Heart left ventricle (tissue), 16 donors: Measurements from ENCODE around the gene DDX21. TPM values are rescaled to one million over a fixed set of nuclear protein-coding genes. Genes with fewer than 3 reads are reported as not detected.

Source experiments
- ATAC-seq, 4 donors: fragments of 200-7000 bp; cut with Tn5 transposase; one replicate each; pipeline ENCODE4 v1.9.1; 2020 to 2022; ENCODE audit warnings: moderate library complexity in 4 of 4, mild to moderate bottlenecking in 3 of 4, moderate number of reproducible peaks in 1 of 4
- DNase-seq, 5 donors: peaks; one replicate each; pipeline ENCODE4 v3.0.0-alpha.2; 2020
- H3K27ac ChIP-seq, 12 donors: fragments of 200-600 bp; sonication (generic) in 4 of 12; one replicate each; pipeline versions ENCODE4 v1.5.0 to v1.8.0; 2016 to 2022; ENCODE audit warnings: mild to moderate bottlenecking in 2 of 12
- H3K27me3 ChIP-seq, 9 donors: fragments of 200-600 bp; sonication (generic) in 2 of 9; one replicate each; pipeline versions ENCODE4 v1.5.1 to v1.8.0; 2016 to 2022; ENCODE audit warnings: mild to moderate bottlenecking in 3 of 9
- H3K36me3 ChIP-seq, 9 donors: fragments of 200-600 bp; sonication (generic) in 2 of 9; one replicate each; pipeline versions ENCODE4 v1.5.0 to v1.8.0; 2018 to 2022; ENCODE audit warnings: mild to moderate bottlenecking in 2 of 9
- H3K4me1 ChIP-seq, 12 donors: fragments of 200-600 bp; sonication (generic) in 4 of 12; one replicate each; pipeline versions ENCODE4 v1.5.0 to v1.8.0; 2016 to 2022; ENCODE audit warnings: mild to moderate bottlenecking in 3 of 12
- H3K4me3 ChIP-seq, 12 donors: fragments of 200-600 bp; sonication (generic) in 4 of 12; one replicate each; pipeline versions ENCODE4 v1.5.0 to v1.8.0; 2017 to 2022; ENCODE audit warnings: mild to moderate bottlenecking in 9 of 12, moderate library complexity in 4 of 12
- H3K9me3 ChIP-seq, 12 donors: fragments of 200-600 bp; sonication (generic) in 4 of 12; one replicate each; pipeline versions ENCODE4 v1.5.0 to v1.8.0; 2016 to 2022; ENCODE audit warnings: mild to moderate bottlenecking in 1 of 12
- POLR2A ChIP-seq, 2 donors: fragments of 450-650 bp; IDR thresholded peaks; one replicate each; pipeline ENCODE4 v1.6.1; 2017; ENCODE audit warnings: antibody characterized with exemption in 2 of 2, mild to moderate bottlenecking in 2 of 2, moderate library complexity in 2 of 2
- WGBS, 4 donors: extraction: QIAGEN DNeasy Blood & Tissue Kit in 2 of 4; methylation state at CpG; one replicate each; pipeline versions ENCODE4 v1.1.5 to v1.1.7; 2013 to 2018; 5-methylcytosine and 5-hydroxymethylcytosine counted together
- intact Hi-C, 10 donors: fragments of 100-400 bp; cut with DNase I; formaldehyde crosslinking; loops; one replicate each; pipeline versions ENCODE4 v1.11.1 to v1.14.2; 2022
- polyA plus RNA-seq, 2 donors: library from polyadenylated mRNA; stranded (reverse); fragments of 200-250 nt; gene quantifications; one replicate each; pipeline ENCODE4 v1.2.3, GENCODE V29; 2013
- total RNA-seq, 9 donors: library from RNA; depleted of rRNA in 2 of 9; stranded (reverse); fragments of >200 nt in 2 of 9; fragmentation: NEBNext Ultra II Directional in 3 of 9; extraction: Animal tissue kit (Norgen Biotek cat#: 25700) in 3 of 9; gene quantifications; one replicate each; pipeline versions ENCODE4 v1.1.0 to v1.2.4, GENCODE V29; 2016 to 2023
- TF ChIP-seq, protein P1 (sequence below), 12 donors: fragments of 200-600 bp; sonication (generic) in 4 of 12; IDR thresholded peaks; one replicate each; pipeline versions ENCODE4 v1.5.0 to v1.8.0; 2018 to 2022; ENCODE audit warnings: antibody characterized with exemption in 12 of 12, mild to moderate bottlenecking in 5 of 12
- donor health status: ischemic (EF 13 %, LVEDD 7.1; RV severe dilation, severe dysfunction).
- donor health status: healthy with polysubstance abuse.
- donor health status: DM: no; HTN: yes; CAD: no.
- donor health status: DM: no; HTN: no; CAD: no.
- donor health status: ischemic (EF 25% LVEDD 6.9; RV normal size, moderate dysfunction).
- donor health status: ischemic (EF 25% LVEDD 5.7; RV mildly dilated, moderate dysfunction).
- donor health status: healthy.
- donor health status: DM: yes; HTN: yes; CAD: no.
- donor health status: ischemic (EF 35%, LVEDD 5.7; RV mildly dilated, moderate dysfunction).
- donor health status: nonischemic (EF 11% LVEDD 7.7; RV severe dilation, severe dysfunction).
- donor health status: DM: yes; HTN: yes; CAD: no.
- donor health status: PGD.
- donor health status: ischemic (EF 29% LVEDD 5.4; RV normal size, mild dysfunction).
- donor health status: nonischemic (EF 23%, LVEDD 6.1; RV moderate dilation, normal function).

The DDX21 gene
- total and polyA plus RNA-seq, 11 donors = 8.0 to 40.2 (median 26.2) TPM

DNA sequence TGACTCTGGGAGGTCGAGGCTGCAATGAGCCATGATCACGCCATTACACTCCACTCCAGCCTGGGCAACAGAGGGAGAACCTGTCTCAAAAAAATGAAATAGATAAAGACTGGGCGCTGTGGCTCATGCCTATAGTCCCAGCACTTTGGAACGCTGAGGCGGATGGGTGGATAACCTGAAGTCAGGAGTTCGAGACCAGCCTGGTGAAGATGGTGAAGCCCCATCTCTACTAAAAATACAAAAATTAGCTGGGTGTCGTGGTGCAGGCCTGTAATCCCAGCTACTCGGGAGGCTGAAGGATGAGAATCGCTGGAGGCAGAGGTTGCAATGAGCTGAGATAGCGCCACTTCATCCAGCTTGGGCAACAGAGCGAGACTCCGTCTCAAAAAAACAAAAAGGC is 1.1 kb upstream of the DDX21 start:
- Histone ChIP-seq H3K36me3 (peaks cover 0 to 34% (median 25%) of the 10 kb centered on the region in 9 donors), H3K9me3 (no peaks in the 10 kb centered on the region), H3K4me3 (peak overlapping the region in 7 of 12 donors; percentile 76 to 96 (median 92)), H3K27ac (peak overlapping the region in 2 of 12 donors; percentile 70 to 81), H3K4me1 (peaks cover 4 to 34% (median 21%) of the 10 kb centered on the region in 12 donors), H3K27me3 (no peaks in the 10 kb centered on the region)
- 89 to 95% (median 92%) methylated on average over 12 of the region's 12 CpGs for WGBS, 4 donors
- ATAC-seq = no peak
- no peak for DNase-seq
- TF ChIP-seq, protein P1, sequence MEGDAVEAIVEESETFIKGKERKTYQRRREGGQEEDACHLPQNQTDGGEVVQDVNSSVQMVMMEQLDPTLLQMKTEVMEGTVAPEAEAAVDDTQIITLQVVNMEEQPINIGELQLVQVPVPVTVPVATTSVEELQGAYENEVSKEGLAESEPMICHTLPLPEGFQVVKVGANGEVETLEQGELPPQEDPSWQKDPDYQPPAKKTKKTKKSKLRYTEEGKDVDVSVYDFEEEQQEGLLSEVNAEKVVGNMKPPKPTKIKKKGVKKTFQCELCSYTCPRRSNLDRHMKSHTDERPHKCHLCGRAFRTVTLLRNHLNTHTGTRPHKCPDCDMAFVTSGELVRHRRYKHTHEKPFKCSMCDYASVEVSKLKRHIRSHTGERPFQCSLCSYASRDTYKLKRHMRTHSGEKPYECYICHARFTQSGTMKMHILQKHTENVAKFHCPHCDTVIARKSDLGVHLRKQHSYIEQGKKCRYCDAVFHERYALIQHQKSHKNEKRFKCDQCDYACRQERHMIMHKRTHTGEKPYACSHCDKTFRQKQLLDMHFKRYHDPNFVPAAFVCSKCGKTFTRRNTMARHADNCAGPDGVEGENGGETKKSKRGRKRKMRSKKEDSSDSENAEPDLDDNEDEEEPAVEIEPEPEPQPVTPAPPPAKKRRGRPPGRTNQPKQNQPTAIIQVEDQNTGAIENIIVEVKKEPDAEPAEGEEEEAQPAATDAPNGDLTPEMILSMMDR (IDR thresholded peaks at IDR 0.05) = no peak
- no peak for TF ChIP-seq POLR2A (IDR thresholded peaks at IDR 0.05)
- intact Hi-C loops = loop anchor here in 1 of 10 donors (2.0 kb wide), 1 partner anchor 54 kb away; the partner anchor contains the start of gene DDX50

DNA sequence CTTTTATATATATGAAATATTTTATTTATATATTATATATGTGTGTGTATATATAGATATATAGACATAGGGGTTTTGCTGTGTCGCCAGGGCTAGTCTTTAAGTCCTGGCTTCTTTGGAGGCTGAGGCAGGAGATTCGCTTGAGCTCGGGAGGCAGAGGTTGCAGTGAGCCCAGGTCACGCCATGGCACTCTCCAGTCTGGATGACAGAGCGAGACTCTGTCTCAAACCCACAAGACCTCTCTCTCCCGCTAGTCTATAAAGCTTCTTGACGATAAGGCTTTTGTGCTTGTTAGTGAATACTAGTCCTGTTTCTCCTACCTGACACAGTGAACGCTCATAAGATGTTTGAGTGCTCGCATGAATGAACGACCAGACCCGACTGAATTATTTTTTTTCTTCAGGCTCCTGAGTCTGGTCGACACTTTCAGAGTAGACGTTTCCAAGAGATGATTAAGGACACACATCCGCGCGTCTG is 577 bp upstream of the DDX21 start:
- Histone ChIP-seq H3K4me1 (peaks cover 4 to 39% (median 21%) of the 10 kb centered on the region in 12 donors), H3K9me3 (no peaks in the 10 kb centered on the region), H3K27me3 (no peaks in the 10 kb centered on the region), H3K4me3 (peak overlapping the region; percentile 51 to 96 (median 88)), H3K36me3 (peaks cover 0 to 34% (median 25%) of the 10 kb centered on the region in 9 donors), H3K27ac (peak overlapping the region in 11 of 12 donors; percentile 55 to 97 (median 86))
- DNase-seq (no peak), ATAC-seq (no peak)
- TF ChIP-seq POLR2A (IDR thresholded peaks at IDR 0.05) = no peak
- TF ChIP-seq, protein P1 (IDR thresholded peaks at IDR 0.05) = no peak
- intact Hi-C loops = loop anchor here in 1 of 10 donors (2.0 kb wide), 1 partner anchor 55 kb away; the partner anchor contains the start of gene DDX50
- WGBS, 4 donors = 5 to 9% (median 7%) methylated on average over 16 of the region's 16 CpGs

DNA sequence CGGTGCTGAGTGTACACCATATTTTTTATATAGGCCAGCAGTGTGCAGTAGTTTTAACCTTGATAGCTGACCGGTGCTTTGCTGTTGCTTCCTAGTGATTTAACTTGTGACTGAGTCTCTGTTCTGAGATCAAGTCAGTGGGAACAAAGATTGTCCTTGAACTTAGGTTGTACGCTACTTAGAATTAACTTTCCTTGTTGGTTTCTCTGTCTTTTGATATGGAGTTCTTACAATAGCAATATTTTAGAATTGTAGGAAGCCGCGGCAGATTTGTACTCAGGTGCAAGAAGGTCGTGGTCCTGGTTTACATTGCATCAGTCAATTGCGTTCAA is 1.3 kb downstream of the DDX21 start:
- no peak for ATAC-seq
- intact Hi-C loops = no loop called here
- Histone ChIP-seq H3K27ac (peak overlapping the region in 5 of 12 donors; percentile 81 to 97 (median 92)), H3K36me3 (peaks cover 0 to 43% (median 34%) of the 10 kb centered on the region in 9 donors), H3K4me3 (peak overlapping the region in 11 of 12 donors; percentile 70 to 96 (median 88)), H3K27me3 (no peaks in the 10 kb centered on the region), H3K4me1 (peaks cover 4 to 47% (median 21%) of the 10 kb centered on the region in 12 donors), H3K9me3 (no peaks in the 10 kb centered on the region)
- DNase-seq = no peak
- TF ChIP-seq, protein P1 (IDR thresholded peaks at IDR 0.05) = no peak
- TF ChIP-seq POLR2A (IDR thresholded peaks at IDR 0.05) = no peak
- 54 to 69% (median 61%) methylated on average over 7 of the region's 7 CpGs for WGBS, 4 donors

DNA sequence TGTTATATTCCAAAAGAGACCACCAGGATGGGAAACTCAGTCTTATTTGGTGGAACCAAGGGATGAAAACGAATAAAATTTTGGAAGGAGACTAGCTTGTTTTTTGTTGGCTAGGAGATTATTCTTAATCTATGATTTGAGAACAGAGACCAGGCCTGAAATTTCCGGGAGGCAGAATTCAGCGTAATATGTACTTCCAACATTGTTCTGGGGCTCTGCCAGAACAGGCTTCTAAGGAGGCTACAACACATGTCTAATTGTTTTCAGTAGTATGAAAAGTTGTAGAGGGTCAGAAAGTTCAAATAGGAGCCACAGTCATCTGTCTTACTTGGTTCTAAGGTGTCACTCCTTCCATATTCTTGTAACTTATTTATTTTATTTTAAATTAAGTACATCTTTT is 1.7 kb downstream of the DDX21 start:
- TF ChIP-seq, protein P1 (IDR thresholded peaks at IDR 0.05) = no peak
- 61 to 77% (median 68%) methylated on average over 3 of the region's 3 CpGs for WGBS, 4 donors
- ATAC-seq (no peak), DNase-seq (no peak)
- Histone ChIP-seq H3K4me3 (peak overlapping the region in 9 of 12 donors; percentile 4 to 96 (median 88)), H3K36me3 (peaks cover 0 to 47% (median 34%) of the 10 kb centered on the region in 9 donors), H3K27me3 (no peaks in the 10 kb centered on the region), H3K27ac (peak overlapping the region in 3 of 12 donors; percentile 92 to 97 (median 95)), H3K9me3 (no peaks in the 10 kb centered on the region), H3K4me1 (peaks cover 4 to 47% (median 21%) of the 10 kb centered on the region in 12 donors)
- intact Hi-C loops = no loop called here
